Measurements from ENCODE around the gene GBP4. TPM values are rescaled to one million over a fixed set of nuclear protein-coding genes. Genes with fewer than 3 reads are reported as not detected.

Gene GBP4
- total RNA-seq (2014; rRNA removed; shearing (Covaris generic)) = not detected in 2 replicates

GRCh38 chr1:89198491-89199072 is at the start of gene GBP4:
TSS of gene GBP4 (minus strand) at chr1:89198942. CDS start at chr1:89198834, 108 bp downstream.

GRCh38 chr1:89175601-89176256 is 23.0 kb downstream of the GBP4 start, which contains the start of gene GBP7:
TSS of gene GBP7 (minus strand) at chr1:89176003. CDS start at chr1:89171935, 4,068 bp downstream.

Other genes with a start within 250 kb of the GBP4 start
- 5.9 and 8.7 TPM in 2 replicates for gene KYAT3, start 206.3 kb downstream of the GBP4 start, total RNA-seq (2014; rRNA removed; shearing (Covaris generic))
- gene RBMXL1, start 206.3 kb downstream of the GBP4 start, total RNA-seq (2014; rRNA removed; shearing (Covaris generic)) = 10.4 and 12.5 TPM in 2 replicates
- gene GBP3, start 176.1 kb downstream of the GBP4 start, total RNA-seq (2014; rRNA removed; shearing (Covaris generic)) = 1.1 and 2.0 TPM in 2 replicates
- 4.9 and 7.8 TPM in 2 replicates for gene GBP1, start 133.7 kb downstream of the GBP4 start, total RNA-seq (2014; rRNA removed; shearing (Covaris generic))
- gene GBP2, start 72.8 kb downstream of the GBP4 start, total RNA-seq (2014; rRNA removed; shearing (Covaris generic)) = 16.2 and 22.2 TPM in 2 replicates
- gene GBP7, start 22.9 kb downstream of the GBP4 start, total RNA-seq (2014; rRNA removed; shearing (Covaris generic)) = not detected in 2 replicates
- gene GBP5, start 73.9 kb upstream of the GBP4 start, total RNA-seq (2014; rRNA removed; shearing (Covaris generic)) = not detected in 2 replicates
- gene GBP6, start 165.1 kb upstream of the GBP4 start, total RNA-seq (2014; rRNA removed; shearing (Covaris generic)) = not detected in 2 replicates